Measurements from ENCODE around the gene BID. TPM values are rescaled to one million over a fixed set of nuclear protein-coding genes. Genes with fewer than 3 reads are reported as not detected.
"Not testable (repeated sequence)": the region's sequence is repeated elsewhere in the genome, so short reads cannot be mapped to it uniquely, and the experiment has no call there.

The BID gene
- total RNA-seq, 1 experiment from 2014 or later, result 66.7 TPM

GRCh38 chr22:17764036-17764435, 10.2 kb downstream of the BID start:
- peak; percentile 25; the same call in 1 of the 2 replicates for ATAC-seq
- intact Hi-C loops (cut with micrococcal nuclease; ENCODE audit: unreplicated experiment), result no loop called here
- H3K4me1 ChIP-seq (ENCODE audit: control insufficient read depth, insufficient read depth, low read length), result peaks cover 5% of the 10 kb centered on the region; the same call in 1 of the 2 replicates
- no peaks in the 10 kb centered on the region for H3K9me3 ChIP-seq (ENCODE audit: control insufficient read depth, insufficient read depth, low read depth, low read length)
- no peak overlapping the region for H3K4me3 ChIP-seq (ENCODE audit: low read depth in 2 of 2, low read length in 2 of 2)
- in situ Hi-C loops (cut with HindIII; ENCODE audit: low pct_unique_long_range_greater_than_20kb, low sequenced_read_pairs), result no loop called here
- no peaks in the 10 kb centered on the region for H3K36me3 ChIP-seq (ENCODE audit: control insufficient read depth, insufficient read depth, low read length)
- BruUV-seq (replicated peaks), result no TSS peak
- H3K27ac ChIP-seq (ENCODE audit: low read length), result no peak overlapping the region
- ChIA-PET POLR2A (no interaction called here), CTCF (no interaction called here)
- no peak for DNase-seq (ENCODE audit: low read depth, low spot score)
- no peaks in the 10 kb centered on the region for H3K27me3 ChIP-seq (ENCODE audit: control insufficient read depth, insufficient read depth, low read length)
- no peak for TF ChIP-seq TCF7L2 (IDR thresholded peaks at IDR 0.05; ENCODE audit: low read depth, low read length)
- no peak for TF ChIP-seq CTCF (IDR thresholded peaks at IDR 0.05)
- no peak for TF ChIP-seq SIN3A (IDR thresholded peaks at IDR 0.05; ENCODE audit: borderline replicate concordance, insufficient read depth, low read depth, low read length)
- no peak for TF ChIP-seq REST (IDR thresholded peaks at IDR 0.05; ENCODE audit: insufficient read depth in 1 of 2, low read depth in 2 of 2, low read length in 1 of 2)
- TF ChIP-seq POLR2AphosphoS5 (IDR thresholded peaks at IDR 0.05; ENCODE audit: low read depth, low read length), result no peak

- in situ Hi-C loops (cut with HindIII; ENCODE audit: low pct_unique_long_range_greater_than_20kb, low sequenced_read_pairs), result not testable (repeated sequence)
These were observed 10.8 kb downstream of the BID start for GRCh38 chr22:17763442-17763841.

GRCh38 chr22:17761138-17761488, 13.2 kb downstream of the BID start:
- DNase-seq (ENCODE audit: low read depth, low spot score) (no peak), ATAC-seq (no peak)
- H3K9me3 ChIP-seq (ENCODE audit: control insufficient read depth, insufficient read depth, low read depth, low read length), result no peaks in the 10 kb centered on the region
- POLR2A ChIA-PET, result no interaction called here
- in situ Hi-C loops (cut with HindIII; ENCODE audit: low pct_unique_long_range_greater_than_20kb, low sequenced_read_pairs) (no loop called here), intact Hi-C loops (cut with micrococcal nuclease; ENCODE audit: unreplicated experiment) (no loop called here)
- TF ChIP-seq POLR2AphosphoS5 (IDR thresholded peaks at IDR 0.05; ENCODE audit: low read depth, low read length) (no peak), TCF7L2 (IDR thresholded peaks at IDR 0.05; ENCODE audit: low read depth, low read length) (no peak), CTCF (IDR thresholded peaks at IDR 0.05) (no peak), SIN3A (IDR thresholded peaks at IDR 0.05; ENCODE audit: borderline replicate concordance, insufficient read depth, low read depth, low read length) (no peak), REST (IDR thresholded peaks at IDR 0.05; ENCODE audit: insufficient read depth in 1 of 2, low read depth in 2 of 2, low read length in 1 of 2) (no peak)
- no peaks in the 10 kb centered on the region for H3K27me3 ChIP-seq (ENCODE audit: control insufficient read depth, insufficient read depth, low read length)
- CTCF ChIA-PET, result no interaction called here
- no peak overlapping the region for H3K27ac ChIP-seq (ENCODE audit: low read length)
- BruUV-seq (replicated peaks), result no TSS peak
- H3K36me3 ChIP-seq (ENCODE audit: control insufficient read depth, insufficient read depth, low read length), result no peaks in the 10 kb centered on the region
- H3K4me3 ChIP-seq (ENCODE audit: low read depth in 2 of 2, low read length in 2 of 2), result no peak overlapping the region
- H3K4me1 ChIP-seq (ENCODE audit: control insufficient read depth, insufficient read depth, low read length), result peaks cover 5% of the 10 kb centered on the region; the same call in 1 of the 2 replicates

More at GRCh38 chr22:17763442-17763841, 10.8 kb downstream of the BID start:
- H3K27me3 ChIP-seq (ENCODE audit: control insufficient read depth, insufficient read depth, low read length); BruUV-seq (replicated peaks); H3K4me1 ChIP-seq (ENCODE audit: control insufficient read depth, insufficient read depth, low read length); DNase-seq (ENCODE audit: low read depth, low spot score); CTCF ChIA-PET; H3K4me3 ChIP-seq (ENCODE audit: low read depth in 2 of 2, low read length in 2 of 2); POLR2A ChIA-PET; H3K9me3 ChIP-seq (ENCODE audit: control insufficient read depth, insufficient read depth, low read depth, low read length); H3K36me3 ChIP-seq (ENCODE audit: control insufficient read depth, insufficient read depth, low read length); ATAC-seq; intact Hi-C loops (cut with micrococcal nuclease; ENCODE audit: unreplicated experiment); H3K27ac ChIP-seq (ENCODE audit: low read length): not testable (repeated sequence)
